Measurements from ENCODE around the gene SPSB1. TPM values are rescaled to one million over a fixed set of nuclear protein-coding genes. Genes with fewer than 3 reads are reported as not detected.

SPSB1 gene
- total RNA-seq, 1 donor from 2014 or later: 78.6 TPM

- Mint-ChIP-seq H3K27me3 (ENCODE audit: unreplicated experiment) (no peaks in the 10 kb centered on the region), H3K9me3 (ENCODE audit: unreplicated experiment) (peaks cover 10% of the 10 kb centered on the region), H3K36me3 (ENCODE audit: unreplicated experiment) (no peaks in the 10 kb centered on the region), H3K27ac (ENCODE audit: unreplicated experiment) (no peak overlapping the region), H3K4me1 (ENCODE audit: low read depth, unreplicated experiment) (peaks cover 11% of the 10 kb centered on the region), H3K4me3 (ENCODE audit: unreplicated experiment) (no peak overlapping the region)
- DNase-seq: no peak
- no peak for TF ChIP-seq CTCF (IDR thresholded peaks at IDR 0.05; ENCODE audit: partially characterized antibody, unreplicated experiment)
Measured at GRCh38 chr1:9400425-9401079, 107.9 kb downstream of the SPSB1 start.

GRCh38 chr1:9401080-9401453, 108.4 kb downstream of the SPSB1 start:
- Mint-ChIP-seq H3K27ac (ENCODE audit: unreplicated experiment) (peak overlapping the region; percentile 52), H3K27me3 (ENCODE audit: unreplicated experiment) (no peaks in the 10 kb centered on the region), H3K9me3 (ENCODE audit: unreplicated experiment) (peaks cover 10% of the 10 kb centered on the region), H3K36me3 (ENCODE audit: unreplicated experiment) (no peaks in the 10 kb centered on the region), H3K4me3 (ENCODE audit: unreplicated experiment) (no peak overlapping the region), H3K4me1 (ENCODE audit: low read depth, unreplicated experiment) (peaks cover 11% of the 10 kb centered on the region)
- no peak for TF ChIP-seq CTCF (IDR thresholded peaks at IDR 0.05; ENCODE audit: partially characterized antibody, unreplicated experiment)
- DNase-seq: no peak

DNA sequence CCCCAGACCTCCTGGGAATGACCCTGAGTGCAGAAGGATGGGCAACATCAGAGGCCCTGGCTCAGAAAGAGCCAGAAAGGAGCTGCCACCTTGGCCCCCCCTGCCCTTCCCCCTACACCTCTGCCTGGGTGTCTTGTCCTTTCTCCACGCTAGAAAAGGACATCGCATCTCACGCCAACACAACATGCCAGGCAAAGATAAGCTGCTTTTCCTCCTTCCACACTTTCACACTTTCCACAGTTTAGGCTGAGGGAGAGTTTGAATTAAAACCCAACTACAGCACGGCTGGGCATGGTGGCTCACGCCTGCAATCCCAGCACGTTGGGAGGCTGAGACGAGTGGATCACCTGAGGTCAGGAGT, 109.5 kb downstream of the SPSB1 start:
- TF ChIP-seq CTCF (IDR thresholded peaks at IDR 0.05; ENCODE audit: partially characterized antibody, unreplicated experiment): no peak
- Mint-ChIP-seq H3K27ac (ENCODE audit: unreplicated experiment) (peak overlapping the region; percentile 67), H3K36me3 (ENCODE audit: unreplicated experiment) (no peaks in the 10 kb centered on the region)

GRCh38 chr1:9402717-9403225, 110.1 kb downstream of the SPSB1 start:
- H3K9me3 Mint-ChIP-seq (ENCODE audit: unreplicated experiment): peaks cover 10% of the 10 kb centered on the region
- H3K27ac Mint-ChIP-seq (ENCODE audit: unreplicated experiment): peak overlapping the region; percentile 67
- peaks cover 16% of the 10 kb centered on the region for H3K4me1 Mint-ChIP-seq (ENCODE audit: low read depth, unreplicated experiment)
- H3K36me3 Mint-ChIP-seq (ENCODE audit: unreplicated experiment): no peaks in the 10 kb centered on the region
- no peak overlapping the region for H3K4me3 Mint-ChIP-seq (ENCODE audit: unreplicated experiment)
- DNase-seq: no peak
- H3K27me3 Mint-ChIP-seq (ENCODE audit: unreplicated experiment): no peaks in the 10 kb centered on the region
- no peak for TF ChIP-seq CTCF (IDR thresholded peaks at IDR 0.05; ENCODE audit: partially characterized antibody, unreplicated experiment)

More for the DNA sequence above, 109.5 kb downstream of the SPSB1 start:
- H3K9me3 Mint-ChIP-seq (ENCODE audit: unreplicated experiment): peaks cover 10% of the 10 kb centered on the region
- peak overlapping the region; percentile 21 for H3K4me3 Mint-ChIP-seq (ENCODE audit: unreplicated experiment)
- H3K27me3 Mint-ChIP-seq (ENCODE audit: unreplicated experiment): no peaks in the 10 kb centered on the region
- H3K4me1 Mint-ChIP-seq (ENCODE audit: low read depth, unreplicated experiment): peaks cover 16% of the 10 kb centered on the region
- no peak for DNase-seq

GRCh38 chr1:9404117-9404914, 111.6 kb downstream of the SPSB1 start:
- H3K27me3 Mint-ChIP-seq (ENCODE audit: unreplicated experiment): no peaks in the 10 kb centered on the region
- H3K4me1 Mint-ChIP-seq (ENCODE audit: low read depth, unreplicated experiment): peaks cover 16% of the 10 kb centered on the region
- H3K36me3 Mint-ChIP-seq (ENCODE audit: unreplicated experiment): no peaks in the 10 kb centered on the region
- H3K27ac Mint-ChIP-seq (ENCODE audit: unreplicated experiment): no peak overlapping the region
- no peak overlapping the region for H3K4me3 Mint-ChIP-seq (ENCODE audit: unreplicated experiment)
- DNase-seq: no peak
- peaks cover 10% of the 10 kb centered on the region for H3K9me3 Mint-ChIP-seq (ENCODE audit: unreplicated experiment)
- no peak for TF ChIP-seq CTCF (IDR thresholded peaks at IDR 0.05; ENCODE audit: partially characterized antibody, unreplicated experiment)
